A673 (cell line): ENCODE data around the gene PCDHGA9. TPM values are rescaled to one million over a fixed set of nuclear protein-coding genes. Genes with fewer than 3 reads are reported as not detected.

Source experiments
- BruUV-seq: library from RNA; stranded (reverse); fragments of 400-500 nt; replicated peaks from 2 replicates; lab custom pipeline; 2021; lab: Mats Ljungman, UMichigan
- CTCF ChIA-PET: fragments of 300-600 bp; sonication (Branson Sonifier 250); formaldehyde crosslinking; loops from one replicate; lab custom pipeline; 2022; ENCODE audit warnings: antibody characterized with exemption; lab: Charles Lee
- POLR2A ChIA-PET: fragments of 300-600 bp; sonication (Branson Sonifier 250); formaldehyde crosslinking; loops from one replicate; lab custom pipeline; 2022; ENCODE audit warnings: antibody characterized with exemption; ENCODE audit not compliant: low non-redundant PET; lab: Charles Lee
- DNase-seq: peaks from one replicate; pipeline ENCODE4 v3.0.0-alpha.2; 2015; ENCODE audit warnings: low spot score
- H3K27ac ChIP-seq: fragments of 200-600 bp; sonication (generic); 2 replicates; pipeline ENCODE4 v1.5.1; 2016; ENCODE audit warnings: mixed run types, low read depth, mild to moderate bottlenecking, mixed read lengths, antibody characterized with exemption, low read length; ENCODE audit not compliant: poor library complexity, severe bottlenecking
- H3K27me3 ChIP-seq: fragments of 200-600 bp; sonication (generic); replicated peaks from 2 replicates; pipeline ENCODE4 v1.6.1; 2017; ENCODE audit warnings: mixed run types, low read depth, mild to moderate bottlenecking, mixed read lengths, antibody characterized with exemption, low read length; ENCODE audit not compliant: insufficient read depth, poor library complexity
- H3K36me3 ChIP-seq: fragments of 200-600 bp; sonication (generic); 2 replicates; pipeline ENCODE4 v1.6.1; 2016; ENCODE audit warnings: mixed run types, mild to moderate bottlenecking, mixed read lengths, antibody characterized with exemption, low read length; ENCODE audit not compliant: insufficient read depth, poor library complexity, severe bottlenecking
- H3K4me1 ChIP-seq: fragments of 200-600 bp; sonication (generic); 2 replicates; pipeline ENCODE4 v1.6.1; 2017; ENCODE audit warnings: mixed run types, mild to moderate bottlenecking, mixed read lengths, antibody characterized with exemption, low read length; ENCODE audit not compliant: insufficient read depth, poor library complexity, severe bottlenecking
- H3K4me3 ChIP-seq: fragments of 200-600 bp; sonication (generic); 2 replicates; pipeline ENCODE4 v1.5.1; 2016; ENCODE audit warnings: low read depth, mixed run types, mild to moderate bottlenecking, mixed read lengths, low read length; ENCODE audit not compliant: poor library complexity, severe bottlenecking
- H3K9me3 ChIP-seq: fragments of 200-600 bp; sonication (generic); 2 replicates; pipeline ENCODE4 v1.6.1; 2016; ENCODE audit warnings: mixed run types, low read depth, mild to moderate bottlenecking, mixed read lengths, antibody characterized with exemption, low read length; ENCODE audit not compliant: poor library complexity, severe bottlenecking
- EZH2 ChIP-seq: fragments of 200-600 bp; sonication (generic); IDR thresholded peaks from 2 replicates; pipeline ENCODE4 v1.6.1; 2017; ENCODE audit warnings: borderline replicate concordance, low read depth, mild to moderate bottlenecking, mixed read lengths, antibody characterized with exemption, low read length; ENCODE audit not compliant: poor library complexity, severe bottlenecking
- intact Hi-C: fragments of 100-400 bp; cut with micrococcal nuclease; formaldehyde crosslinking; loops from one replicate; pipeline ENCODE4 v1.10.0; 2022; ENCODE audit not compliant: unreplicated experiment
- total RNA-seq: library from RNA; stranded (reverse); gene quantifications from 2 replicates; pipeline ENCODE4 v1.2.3, GENCODE V29; 2021
- TF ChIP-seq, protein P1 (sequence below): fragments of 300-800, 200-600 bp; sonication (generic); conservative IDR thresholded peaks from 2 replicates; pipeline ENCODE4 v1.5.1; 2017; ENCODE audit warnings: low read depth, mild to moderate bottlenecking, antibody characterized with exemption, low read length, moderate library complexity, mixed read lengths

Gene PCDHGA9
- total RNA-seq, 1 experiment from 2014 or later: 5.0 TPM

DNA sequence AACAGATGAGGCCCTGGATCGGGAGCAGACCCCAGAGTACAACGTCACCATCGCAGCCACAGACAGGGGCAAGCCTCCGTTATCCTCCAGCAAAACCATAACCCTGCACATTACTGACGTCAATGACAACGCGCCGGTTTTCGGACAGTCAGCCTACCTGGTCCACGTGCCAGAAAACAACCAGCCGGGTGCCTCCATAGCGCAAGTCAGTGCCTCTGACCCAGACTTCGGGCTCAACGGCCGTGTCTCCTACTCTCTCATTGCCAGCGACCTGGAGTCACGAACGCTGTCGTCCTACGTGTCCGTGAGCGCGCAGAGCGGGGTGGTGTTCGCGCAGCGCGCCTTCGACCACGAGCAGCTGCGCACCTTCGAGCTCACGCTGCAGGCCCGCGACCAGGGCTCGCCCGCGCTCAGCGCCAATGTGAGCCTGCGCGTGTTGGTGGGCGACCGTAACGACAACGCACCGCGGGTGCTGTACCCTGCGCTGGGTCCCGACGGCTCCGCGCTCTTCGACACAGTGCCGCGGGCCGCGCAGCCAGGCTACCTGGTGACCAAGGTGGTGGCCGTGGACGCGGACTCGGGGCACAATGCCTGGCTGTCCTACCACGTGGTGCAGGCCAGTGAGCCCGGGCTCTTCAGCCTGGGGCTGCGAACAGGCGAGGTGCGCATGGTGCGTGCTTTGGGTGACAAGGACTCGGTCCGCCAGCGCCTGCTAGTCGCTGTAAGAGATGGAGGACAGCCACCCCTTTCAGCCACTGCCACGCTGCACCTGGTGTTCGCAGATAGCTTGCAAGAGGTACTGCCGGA is 16.7 kb downstream of the PCDHGA9 start:
- Histone ChIP-seq H3K4me1 (no peaks in the 10 kb centered on the region), H3K36me3 (no peaks in the 10 kb centered on the region), H3K4me3 (no peak overlapping the region), H3K27me3 (no peaks in the 10 kb centered on the region), H3K27ac (no peak overlapping the region), H3K9me3 (peaks cover 87% of the 10 kb centered on the region)
- DNase-seq: no peak
- ChIA-PET CTCF (interaction anchor here (3.1 kb wide), 1 partner anchor 145 kb away, joined by 15 read pairs; no protein-coding TSS in a partner anchor), POLR2A (no interaction called here)
- BruUV-seq: no TSS peak
- TF ChIP-seq, protein P1, sequence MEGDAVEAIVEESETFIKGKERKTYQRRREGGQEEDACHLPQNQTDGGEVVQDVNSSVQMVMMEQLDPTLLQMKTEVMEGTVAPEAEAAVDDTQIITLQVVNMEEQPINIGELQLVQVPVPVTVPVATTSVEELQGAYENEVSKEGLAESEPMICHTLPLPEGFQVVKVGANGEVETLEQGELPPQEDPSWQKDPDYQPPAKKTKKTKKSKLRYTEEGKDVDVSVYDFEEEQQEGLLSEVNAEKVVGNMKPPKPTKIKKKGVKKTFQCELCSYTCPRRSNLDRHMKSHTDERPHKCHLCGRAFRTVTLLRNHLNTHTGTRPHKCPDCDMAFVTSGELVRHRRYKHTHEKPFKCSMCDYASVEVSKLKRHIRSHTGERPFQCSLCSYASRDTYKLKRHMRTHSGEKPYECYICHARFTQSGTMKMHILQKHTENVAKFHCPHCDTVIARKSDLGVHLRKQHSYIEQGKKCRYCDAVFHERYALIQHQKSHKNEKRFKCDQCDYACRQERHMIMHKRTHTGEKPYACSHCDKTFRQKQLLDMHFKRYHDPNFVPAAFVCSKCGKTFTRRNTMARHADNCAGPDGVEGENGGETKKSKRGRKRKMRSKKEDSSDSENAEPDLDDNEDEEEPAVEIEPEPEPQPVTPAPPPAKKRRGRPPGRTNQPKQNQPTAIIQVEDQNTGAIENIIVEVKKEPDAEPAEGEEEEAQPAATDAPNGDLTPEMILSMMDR: no peak
- intact Hi-C loops: no loop called here

DNA sequence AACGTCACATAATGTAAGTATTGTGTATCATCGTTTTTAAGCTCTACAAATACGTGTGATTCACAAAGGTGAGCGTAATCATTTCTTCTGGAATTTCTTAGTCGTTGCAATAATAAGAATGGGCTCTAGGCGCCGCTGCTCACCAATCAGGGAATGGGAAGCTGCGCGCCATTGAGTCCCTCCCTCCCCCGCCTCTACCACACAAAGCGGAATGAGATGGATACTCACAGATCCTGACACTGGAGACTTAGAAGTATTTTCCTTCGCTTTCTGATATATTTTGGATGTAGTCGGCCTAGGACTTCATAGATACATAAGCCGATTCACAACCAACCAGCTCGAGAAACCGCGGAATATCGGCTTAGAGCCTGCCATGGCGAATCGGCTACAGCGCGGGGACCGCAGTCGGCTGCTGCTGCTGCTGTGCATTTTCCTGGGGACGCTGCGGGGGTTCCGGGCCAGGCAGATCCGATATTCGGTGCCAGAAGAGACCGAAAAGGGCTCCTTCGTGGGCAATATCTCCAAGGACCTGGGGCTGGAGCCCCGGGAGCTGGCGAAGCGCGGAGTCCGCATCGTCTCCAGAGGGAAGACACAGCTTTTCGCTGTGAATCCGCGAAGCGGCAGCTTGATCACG is 18.4 kb downstream of the PCDHGA9 start, which contains the start of gene PCDHGA11:
Gene PCDHGA11, plus strand, starts transcription at position 197 of the 634 bp plus-strand sequence. Its CDS starts 177 bp downstream, at position 374.
- BruUV-seq: TSS peak; percentile 67

DNA sequence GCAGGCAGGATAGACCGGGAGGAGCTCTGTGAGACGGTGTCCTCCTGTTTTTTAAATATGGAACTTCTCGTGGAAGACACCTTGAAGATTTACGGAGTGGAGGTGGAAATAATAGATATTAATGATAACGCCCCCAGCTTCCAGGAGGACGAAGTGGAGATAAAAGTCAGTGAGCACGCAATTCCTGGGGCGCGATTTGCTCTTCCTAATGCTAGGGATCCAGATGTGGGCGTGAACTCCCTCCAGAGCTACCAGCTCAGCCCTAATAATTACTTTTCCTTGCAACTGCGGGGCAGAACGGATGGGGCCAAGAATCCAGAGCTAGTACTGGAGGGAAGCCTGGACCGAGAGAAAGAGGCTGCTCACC is 18.9 kb downstream of the PCDHGA9 start:
- POLR2A ChIA-PET: no interaction called here
- peak; percentile 45 for DNase-seq
- H3K4me3 ChIP-seq: peak overlapping the region; percentile 53

More for the DNA sequence above, 18.4 kb downstream of the PCDHGA9 start, which contains the start of gene PCDHGA11:
- Histone ChIP-seq H3K4me1 (no peaks in the 10 kb centered on the region), H3K27me3 (no peaks in the 10 kb centered on the region), H3K9me3 (peaks cover 95% of the 10 kb centered on the region), H3K27ac (peak within 1 kb of the TSS; percentile 77), H3K36me3 (peaks cover 10% of the 10 kb centered on the region), H3K4me3 (peak within 1 kb of the TSS; percentile 53)
- CTCF ChIA-PET: interaction anchor here (0.6 to 3.1 kb wide), 10 partner anchors 9 to 146 kb away, joined by 3 to 15 read pairs (median 5); partner anchors contain the start of genes PCDHGA12 and PCDHGB3
- DNase-seq: peak; percentile 85
- TF ChIP-seq, protein P1: peak; percentile 69
- TF ChIP-seq EZH2: no peak
- intact Hi-C loops: loop anchor here (1.0 kb wide), 2 partner anchors 103 to 136 kb away; no protein-coding TSS in a partner anchor
- POLR2A ChIA-PET: no interaction called here

More for the DNA sequence above, 18.9 kb downstream of the PCDHGA9 start:
- Histone ChIP-seq H3K4me1 (no peaks in the 10 kb centered on the region), H3K27me3 (no peaks in the 10 kb centered on the region), H3K36me3 (peaks cover 14% of the 10 kb centered on the region), H3K9me3 (peaks cover 95% of the 10 kb centered on the region), H3K27ac (peak overlapping the region; percentile 77)
- no TSS peak for BruUV-seq
- CTCF ChIA-PET: interaction anchor here (0.6 to 3.1 kb wide), 10 partner anchors 9 to 198 kb away, joined by 3 to 15 read pairs (median 5); partner anchors contain the start of genes PCDHB14, PCDHGA12 and PCDHGB3
- intact Hi-C loops: loop anchor here (1.0 kb wide), 1 partner anchor 136 kb away; no protein-coding TSS in a partner anchor
- no peak for TF ChIP-seq EZH2
- TF ChIP-seq, protein P1: no peak
